ENCODE measurements around the gene MYO1H. TPM values are rescaled to one million over a fixed set of nuclear protein-coding genes. Genes with fewer than 3 reads are reported as not detected.

Gene MYO1H
- total and polyA plus RNA-seq, 2 donors, result not detected

- Histone ChIP-seq H3K27ac (ENCODE audit: low read depth) (no peak overlapping the region), H3K36me3 (ENCODE audit: insufficient read depth) (peaks cover 20% of the 10 kb centered on the region), H3K4me1 (ENCODE audit: insufficient read depth) (no peaks in the 10 kb centered on the region), H3K4me3 (ENCODE audit: low read depth, low read length) (no peak overlapping the region)
- no peak for DNase-seq (ENCODE audit: extremely low spot score)
Measured at GRCh38 chr12:109493090-109493489, 145.4 kb downstream of the MYO1H start.

GRCh38 chr12:109493938-109494337, 146.2 kb downstream of the MYO1H start:
- Histone ChIP-seq H3K36me3 (ENCODE audit: insufficient read depth) (peaks cover 15% of the 10 kb centered on the region), H3K4me3 (ENCODE audit: low read depth, low read length) (no peak overlapping the region), H3K4me1 (ENCODE audit: insufficient read depth) (no peaks in the 10 kb centered on the region), H3K27ac (ENCODE audit: low read depth) (no peak overlapping the region)
- WGBS, result 97% methylated on average over 1 of the region's 1 CpG
- DNase-seq (ENCODE audit: extremely low spot score), result no peak

- Histone ChIP-seq H3K4me3 (ENCODE audit: low read depth, low read length) (no peak overlapping the region), H3K4me1 (ENCODE audit: insufficient read depth) (no peaks in the 10 kb centered on the region), H3K36me3 (ENCODE audit: insufficient read depth) (peaks cover 11% of the 10 kb centered on the region), H3K27ac (ENCODE audit: low read depth) (no peak overlapping the region)
- DNase-seq (ENCODE audit: extremely low spot score), result no peak
- 97% methylated on average over 7 of the region's 7 CpGs for WGBS
Measured at GRCh38 chr12:109494348-109494881, 146.7 kb downstream of the MYO1H start.

GRCh38 chr12:109495012-109495411, 147.3 kb downstream of the MYO1H start:
- DNase-seq (ENCODE audit: extremely low spot score), result no peak
- Histone ChIP-seq H3K36me3 (ENCODE audit: insufficient read depth) (peaks cover 5% of the 10 kb centered on the region), H3K4me3 (ENCODE audit: low read depth, low read length) (no peak overlapping the region), H3K27ac (ENCODE audit: low read depth) (no peak overlapping the region), H3K4me1 (ENCODE audit: insufficient read depth) (no peaks in the 10 kb centered on the region)

GRCh38 chr12:109496306-109496705, 148.6 kb downstream of the MYO1H start:
- peaks cover 5% of the 10 kb centered on the region for H3K36me3 ChIP-seq (ENCODE audit: insufficient read depth)
- no peak for DNase-seq (ENCODE audit: extremely low spot score)
- H3K4me1 ChIP-seq (ENCODE audit: insufficient read depth), result no peaks in the 10 kb centered on the region
- no peak overlapping the region for H3K4me3 ChIP-seq (ENCODE audit: low read depth, low read length)
- H3K27ac ChIP-seq (ENCODE audit: low read depth), result no peak overlapping the region

GRCh38 chr12:109497675-109498074, 150.0 kb downstream of the MYO1H start:
- no peak overlapping the region for H3K4me3 ChIP-seq (ENCODE audit: low read depth, low read length)
- WGBS, result 79% methylated on average over 7 of the region's 7 CpGs
- no peak overlapping the region for H3K27ac ChIP-seq (ENCODE audit: low read depth)
- DNase-seq (ENCODE audit: extremely low spot score), result no peak
- H3K36me3 ChIP-seq (ENCODE audit: insufficient read depth), result peaks cover 5% of the 10 kb centered on the region
- no peaks in the 10 kb centered on the region for H3K4me1 ChIP-seq (ENCODE audit: insufficient read depth)

Other genes starting within 250 kb of the MYO1H start
- 34.5 TPM for gene ACACB, start 231.3 kb upstream of the MYO1H start, total RNA-seq
- gene ACACB, start 231.3 kb upstream of the MYO1H start, polyA plus RNA-seq, result 53.5 TPM
- gene FOXN4, start 38.6 kb upstream of the MYO1H start, total RNA-seq, result not detected
- gene FOXN4, start 38.6 kb upstream of the MYO1H start, polyA plus RNA-seq, result not detected
- 34.2 TPM for gene KCTD10, start 129.4 kb downstream of the MYO1H start, total RNA-seq
- gene KCTD10, start 129.4 kb downstream of the MYO1H start, polyA plus RNA-seq, result 84.5 TPM
- gene UBE3B, start 129.7 kb downstream of the MYO1H start, total RNA-seq, result 40.1 TPM
- gene UBE3B, start 129.7 kb downstream of the MYO1H start, polyA plus RNA-seq, result 22.7 TPM
- gene MMAB, start 225.6 kb downstream of the MYO1H start, total RNA-seq, result 15.9 TPM
- 26.7 TPM for gene MMAB, start 225.6 kb downstream of the MYO1H start, polyA plus RNA-seq
- 10.5 TPM for gene MVK, start 225.9 kb downstream of the MYO1H start, total RNA-seq
- gene MVK, start 225.9 kb downstream of the MYO1H start, polyA plus RNA-seq, result 13.2 TPM